ENCODE measurements around the gene MAP4. TPM values are rescaled to one million over a fixed set of nuclear protein-coding genes. Genes with fewer than 3 reads are reported as not detected.

Gene MAP4
- total and polyA plus RNA-seq, 2 of the 13 experiments (the other 11 are each of a cell fraction or from before 2014, with no cell fraction given): 33.1 to 38.7 TPM

DNA sequence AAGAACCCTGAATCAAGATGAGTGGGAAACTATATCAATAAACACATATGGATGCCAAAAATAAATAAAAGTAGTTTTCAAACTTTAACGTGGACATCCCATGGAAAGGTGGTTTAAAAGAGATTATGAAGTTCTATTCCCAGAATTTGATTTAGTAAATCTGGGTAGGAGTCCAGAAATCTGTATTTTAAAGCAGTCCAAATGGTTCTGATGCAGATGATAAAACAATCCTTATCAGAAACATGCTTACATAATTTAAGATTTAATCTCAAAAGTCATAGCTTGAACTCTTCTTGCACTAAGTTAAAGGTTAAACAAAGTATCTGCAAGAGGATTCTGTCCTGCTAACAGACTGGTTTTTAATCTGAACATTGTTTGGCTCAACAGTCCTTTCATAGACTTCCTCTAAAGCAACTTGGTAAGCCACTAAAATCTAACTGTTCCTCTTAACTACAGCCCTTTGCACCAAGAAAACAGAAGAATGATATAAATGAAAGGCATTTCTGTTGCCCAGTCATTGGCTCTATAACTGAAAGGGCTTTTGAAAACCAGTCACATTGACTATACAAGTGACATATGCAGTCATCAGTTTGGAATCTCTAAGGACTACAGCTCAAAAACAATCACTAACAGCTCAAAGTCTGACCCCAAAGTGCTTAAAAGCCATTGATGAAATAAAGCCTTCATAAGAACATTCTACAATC is 23.4 kb upstream of the MAP4 start (continued):
- TF ChIP-seq, protein P1, sequence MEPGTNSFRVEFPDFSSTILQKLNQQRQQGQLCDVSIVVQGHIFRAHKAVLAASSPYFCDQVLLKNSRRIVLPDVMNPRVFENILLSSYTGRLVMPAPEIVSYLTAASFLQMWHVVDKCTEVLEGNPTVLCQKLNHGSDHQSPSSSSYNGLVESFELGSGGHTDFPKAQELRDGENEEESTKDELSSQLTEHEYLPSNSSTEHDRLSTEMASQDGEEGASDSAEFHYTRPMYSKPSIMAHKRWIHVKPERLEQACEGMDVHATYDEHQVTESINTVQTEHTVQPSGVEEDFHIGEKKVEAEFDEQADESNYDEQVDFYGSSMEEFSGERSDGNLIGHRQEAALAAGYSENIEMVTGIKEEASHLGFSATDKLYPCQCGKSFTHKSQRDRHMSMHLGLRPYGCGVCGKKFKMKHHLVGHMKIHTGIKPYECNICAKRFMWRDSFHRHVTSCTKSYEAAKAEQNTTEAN (CRISPR knock-in tag; conservative IDR thresholded peaks at IDR 0.05): 0 out of 2 replicates have a peak, but pooled peaks have one; percentile 16
- TF ChIP-seq ZBTB21 (CRISPR knock-in tag; IDR thresholded peaks at IDR 0.05): peak; percentile 75; the same call in 1 of the 2 replicates
- TF ChIP-seq NCOA2 (CRISPR knock-in tag; IDR thresholded peaks at IDR 0.05): 0 out of 2 replicates have a peak, but pooled peaks have one; percentile 16
- TF ChIP-seq, protein P2, sequence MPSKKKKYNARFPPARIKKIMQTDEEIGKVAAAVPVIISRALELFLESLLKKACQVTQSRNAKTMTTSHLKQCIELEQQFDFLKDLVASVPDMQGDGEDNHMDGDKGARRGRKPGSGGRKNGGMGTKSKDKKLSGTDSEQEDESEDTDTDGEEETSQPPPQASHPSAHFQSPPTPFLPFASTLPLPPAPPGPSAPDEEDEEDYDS (CRISPR knock-in tag; IDR thresholded peaks at IDR 0.05): 0 out of 2 replicates have a peak, but pooled peaks have one; percentile 38
- TF ChIP-seq CENPX (CRISPR knock-in tag; IDR thresholded peaks at IDR 0.05): no peak
- TF ChIP-seq EP300 (IDR thresholded peaks at IDR 0.05; ENCODE audit: low read depth in 2 of 2, low read length in 2 of 2): peak in 1 of 2 experiments; percentile 40; a peak in 1 of 4 replicates
- TF ChIP-seq EP300 (CRISPR knock-in tag; IDR thresholded peaks at IDR 0.05; ENCODE audit: borderline replicate concordance): no peak; the same call in 1 of the 2 replicates
- no peak for TF ChIP-seq GABPA (IDR thresholded peaks at IDR 0.05; ENCODE audit: low read depth, low read length)
- no peak for TF ChIP-seq GABPA (CRISPR knock-in tag; IDR thresholded peaks at IDR 0.05; ENCODE audit: low read depth)
- TF ChIP-seq, protein P3, sequence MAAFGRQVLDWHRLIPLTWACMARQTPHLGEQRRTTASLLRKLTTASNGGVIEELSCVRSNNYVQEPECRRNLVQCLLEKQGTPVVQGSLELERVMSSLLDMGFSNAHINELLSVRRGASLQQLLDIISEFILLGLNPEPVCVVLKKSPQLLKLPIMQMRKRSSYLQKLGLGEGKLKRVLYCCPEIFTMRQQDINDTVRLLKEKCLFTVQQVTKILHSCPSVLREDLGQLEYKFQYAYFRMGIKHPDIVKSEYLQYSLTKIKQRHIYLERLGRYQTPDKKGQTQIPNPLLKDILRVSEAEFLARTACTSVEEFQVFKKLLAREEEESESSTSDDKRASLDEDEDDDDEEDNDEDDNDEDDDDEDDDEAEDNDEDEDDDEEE (CRISPR knock-in tag; IDR thresholded peaks at IDR 0.05): no peak
- peak; percentile 80 for TF ChIP-seq FOSL2 (CRISPR knock-in tag; IDR thresholded peaks at IDR 0.05)
- TF ChIP-seq, protein P4, sequence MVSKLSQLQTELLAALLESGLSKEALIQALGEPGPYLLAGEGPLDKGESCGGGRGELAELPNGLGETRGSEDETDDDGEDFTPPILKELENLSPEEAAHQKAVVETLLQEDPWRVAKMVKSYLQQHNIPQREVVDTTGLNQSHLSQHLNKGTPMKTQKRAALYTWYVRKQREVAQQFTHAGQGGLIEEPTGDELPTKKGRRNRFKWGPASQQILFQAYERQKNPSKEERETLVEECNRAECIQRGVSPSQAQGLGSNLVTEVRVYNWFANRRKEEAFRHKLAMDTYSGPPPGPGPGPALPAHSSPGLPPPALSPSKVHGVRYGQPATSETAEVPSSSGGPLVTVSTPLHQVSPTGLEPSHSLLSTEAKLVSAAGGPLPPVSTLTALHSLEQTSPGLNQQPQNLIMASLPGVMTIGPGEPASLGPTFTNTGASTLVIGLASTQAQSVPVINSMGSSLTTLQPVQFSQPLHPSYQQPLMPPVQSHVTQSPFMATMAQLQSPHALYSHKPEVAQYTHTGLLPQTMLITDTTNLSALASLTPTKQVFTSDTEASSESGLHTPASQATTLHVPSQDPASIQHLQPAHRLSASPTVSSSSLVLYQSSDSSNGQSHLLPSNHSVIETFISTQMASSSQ (IDR thresholded peaks at IDR 0.05; ENCODE audit: low read depth): no peak
- TF ChIP-seq, protein P4 (CRISPR knock-in tag; IDR thresholded peaks at IDR 0.05; ENCODE audit: borderline replicate concordance): peak; percentile 51; the same call in 1 of the 2 replicates
